Uterus (tissue), 4 donors: Measurements from ENCODE around the gene CLEC14A. TPM values are rescaled to one million over a fixed set of nuclear protein-coding genes. Genes with fewer than 3 reads are reported as not detected.

ENCODE experiments used
- DNase-seq, 2 donors: peaks; one replicate each; pipeline ENCODE4 v3.0.0-alpha.2; 2019 to 2020
- H3K27ac ChIP-seq, 2 donors: fragments of 200-600 bp; sonication (generic); 1 replicate in 1 of 2; 2 replicates in 1 of 2; pipeline ENCODE4 v1.5.1; 2016 to 2018
- H3K27me3 ChIP-seq, 2 donors: fragments of 200-600 bp; sonication (generic); one replicate each; pipeline ENCODE4 v1.5.1; 2018 to 2019; ENCODE audit warnings: control low read depth in 1 of 2
- H3K36me3 ChIP-seq, 2 donors: fragments of 200-600 bp; sonication (generic); one replicate each; pipeline ENCODE4 v1.5.1; 2019; ENCODE audit warnings: control low read depth in 1 of 2
- H3K4me1 ChIP-seq, 2 donors: fragments of 200-600 bp; sonication (generic); one replicate each; pipeline ENCODE4 v1.5.1; 2018 to 2019; ENCODE audit warnings: control low read depth in 1 of 2
- H3K4me3 ChIP-seq, 2 donors: fragments of 200-600 bp; sonication (generic); 1 replicate in 1 of 2; 2 replicates in 1 of 2; pipeline ENCODE4 v1.5.1; 2018 to 2019; ENCODE audit warnings: mild to moderate bottlenecking in 1 of 2
- H3K9me3 ChIP-seq, 2 donors: fragments of 200-600 bp; sonication (generic); one replicate each; pipeline ENCODE4 v1.5.1; 2019; ENCODE audit warnings: control low read depth in 1 of 2
- CTCF ChIP-seq, 4 experiments: fragments of 200-600 bp in 2 of 4; fragments of 450-650 bp in 2 of 4; sonication (generic) in 2 of 4; IDR thresholded peaks; one replicate each; pipeline ENCODE4 v1.5.1; 2016 to 2019; ENCODE audit warnings: antibody characterized with exemption in 4 of 4, mild to moderate bottlenecking in 2 of 4, moderate library complexity in 1 of 4
- POLR2A ChIP-seq, 2 donors: fragments of 450-650 bp; IDR thresholded peaks; one replicate each; pipeline ENCODE4 v1.6.1; 2016; ENCODE audit warnings: antibody characterized with exemption in 2 of 2, mild to moderate bottlenecking in 1 of 2, moderate library complexity in 1 of 2
- intact Hi-C: fragments of 100-400 bp; cut with DNase I; formaldehyde crosslinking; loops from one replicate; pipeline ENCODE4 v1.15.1; 2023; ENCODE audit warnings: low total_unique reads
- total RNA-seq, 4 donors: library from RNA; depleted of rRNA in 3 of 4; stranded (reverse); fragments of >200 nt in 3 of 4; gene quantifications; one replicate each; pipeline versions ENCODE4 v1.1.0 to v1.2.4, GENCODE V29; 2014 to 2023
- donor health status: DM: yes; HTN: yes; CAD: no.

CLEC14A gene
- total RNA-seq, 4 donors from 2014 or later, result 39.7 to 161 (median 64.5) TPM

GRCh38 chr14:38280081-38280480 is 24.2 kb upstream of the CLEC14A start:
- no peak for DNase-seq
- H3K27me3 ChIP-seq, result no peaks in the 10 kb centered on the region
- H3K9me3 ChIP-seq, result no peaks in the 10 kb centered on the region
- intact Hi-C loops, result no loop called here
- no peak overlapping the region for H3K4me3 ChIP-seq
- no peaks in the 10 kb centered on the region for H3K4me1 ChIP-seq
- TF ChIP-seq CTCF (IDR thresholded peaks at IDR 0.05) (no peak), POLR2A (IDR thresholded peaks at IDR 0.05) (no peak)
- H3K27ac ChIP-seq, result no peak overlapping the region
- H3K36me3 ChIP-seq, result no peaks in the 10 kb centered on the region

GRCh38 chr14:38279572-38279971 is 23.7 kb upstream of the CLEC14A start:
- TF ChIP-seq POLR2A (IDR thresholded peaks at IDR 0.05) (no peak), CTCF (IDR thresholded peaks at IDR 0.05) (no peak)
- no peak overlapping the region for H3K4me3 ChIP-seq
- no peak for DNase-seq
- no peaks in the 10 kb centered on the region for H3K4me1 ChIP-seq
- no peaks in the 10 kb centered on the region for H3K9me3 ChIP-seq
- no peaks in the 10 kb centered on the region for H3K36me3 ChIP-seq
- intact Hi-C loops, result no loop called here
- H3K27me3 ChIP-seq, result no peaks in the 10 kb centered on the region
- H3K27ac ChIP-seq, result no peak overlapping the region

- intact Hi-C loops, result no loop called here
- Histone ChIP-seq H3K4me1 (no peaks in the 10 kb centered on the region), H3K4me3 (no peak overlapping the region), H3K27ac (no peak overlapping the region), H3K27me3 (no peaks in the 10 kb centered on the region), H3K36me3 (no peaks in the 10 kb centered on the region), H3K9me3 (no peaks in the 10 kb centered on the region)
- TF ChIP-seq CTCF (IDR thresholded peaks at IDR 0.05) (no peak), POLR2A (IDR thresholded peaks at IDR 0.05) (no peak)
- no peak for DNase-seq
Measured at GRCh38 chr14:38278035-38278434, 22.1 kb upstream of the CLEC14A start.

GRCh38 chr14:38262844-38263243 is 7.0 kb upstream of the CLEC14A start:
- Histone ChIP-seq H3K4me3 (no peak overlapping the region), H3K27ac (no peak overlapping the region), H3K27me3 (peaks cover 0 to 5% of the 10 kb centered on the region in 2 donors), H3K4me1 (no peaks in the 10 kb centered on the region), H3K36me3 (no peaks in the 10 kb centered on the region), H3K9me3 (no peaks in the 10 kb centered on the region)
- no peak for DNase-seq
- TF ChIP-seq CTCF (IDR thresholded peaks at IDR 0.05), result no peak
- TF ChIP-seq POLR2A (IDR thresholded peaks at IDR 0.05), result no peak
- intact Hi-C loops, result no loop called here

GRCh38 chr14:38261620-38262019 is 5.7 kb upstream of the CLEC14A start:
- Histone ChIP-seq H3K27me3 (peaks cover 0 to 5% of the 10 kb centered on the region in 2 donors), H3K4me3 (no peak overlapping the region), H3K27ac (no peak overlapping the region), H3K36me3 (no peaks in the 10 kb centered on the region), H3K4me1 (no peaks in the 10 kb centered on the region), H3K9me3 (no peaks in the 10 kb centered on the region)
- DNase-seq, result no peak
- intact Hi-C loops, result no loop called here
- TF ChIP-seq POLR2A (IDR thresholded peaks at IDR 0.05) (no peak), CTCF (IDR thresholded peaks at IDR 0.05) (no peak)
